GM19463 (cell line): ENCODE results near the gene KRTAP4-12.
"Not testable (repeated sequence)": the region's sequence is repeated elsewhere in the genome, so short reads cannot be mapped to it uniquely, and the experiment has no call there.

Experiments
- ATAC-seq: cut with Tn5 transposase; IDR thresholded peaks from one replicate; pipeline ENCODE4 v1.9.1; 2021; ENCODE audit warnings: mild to moderate bottlenecking, moderate library complexity; ENCODE audit not compliant: unreplicated experiment

The KRTAP4-12 gene

GRCh38 chr17:41127371-41127770 lies 3.4 kb upstream of the KRTAP4-12 start:
- ATAC-seq = no peak

GRCh38 chr17:41126412-41126811 lies 2.4 kb upstream of the KRTAP4-12 start:
- no peak for ATAC-seq

GRCh38 chr17:41125064-41125463 lies 1.1 kb upstream of the KRTAP4-12 start:
- ATAC-seq = no peak

- ATAC-seq = not testable (repeated sequence)
These were observed 541 bp downstream of the KRTAP4-12 start for GRCh38 chr17:41123292-41123990.

- ATAC-seq = no peak
These were observed 2.2 kb downstream of the KRTAP4-12 start for GRCh38 chr17:41121742-41122141.

GRCh38 chr17:41119696-41120690 lies 4.0 kb downstream of the KRTAP4-12 start:
- ATAC-seq = not testable (repeated sequence)

- no peak for ATAC-seq
These were observed 5.3 kb downstream of the KRTAP4-12 start for GRCh38 chr17:41118721-41119120.

- not testable (repeated sequence) for ATAC-seq
These were observed 6.1 kb downstream of the KRTAP4-12 start, which contains the start of gene KRTAP4-11 for GRCh38 chr17:41117846-41118386. Gene KRTAP4-11 (minus strand): TSS chr17:41118373. CDS start chr17:41118315, 58 bp downstream.

GRCh38 chr17:41116297-41116696 lies 7.7 kb downstream of the KRTAP4-12 start:
- no peak for ATAC-seq

GRCh38 chr17:41111151-41111885 lies 12.7 kb downstream of the KRTAP4-12 start:
- ATAC-seq = no peak

GRCh38 chr17:41108728-41109386 lies 15.1 kb downstream of the KRTAP4-12 start:
- not testable (repeated sequence) for ATAC-seq

- no peak for ATAC-seq
These were observed 16.0 kb downstream of the KRTAP4-12 start for GRCh38 chr17:41107941-41108450.

GRCh38 chr17:41105347-41105746 lies 18.6 kb downstream of the KRTAP4-12 start, which contains the start of gene KRTAP4-9:
Gene KRTAP4-9 (plus strand): TSS chr17:41105389. CDS start chr17:41105389, 0 bp downstream.
- not testable (repeated sequence) for ATAC-seq

GRCh38 chr17:41104386-41105038 lies 19.5 kb downstream of the KRTAP4-12 start:
- not testable (repeated sequence) for ATAC-seq

- ATAC-seq = no peak
These were observed 20.1 kb downstream of the KRTAP4-12 start for GRCh38 chr17:41103896-41104295.

GRCh38 chr17:41101586-41102259 lies 22.3 kb downstream of the KRTAP4-12 start, which contains the start of gene KRTAP4-16:
Gene KRTAP4-16 (minus strand): TSS chr17:41102209. CDS start chr17:41102209, 0 bp downstream.
- no peak for ATAC-seq

- ATAC-seq = not testable (repeated sequence)
These were observed 24.1 kb downstream of the KRTAP4-12 start for GRCh38 chr17:41099682-41100480.

- no peak for ATAC-seq
These were observed 25.5 kb downstream of the KRTAP4-12 start for GRCh38 chr17:41098481-41098880.
